Smooth muscle cell (in vitro differentiated cells): ENCODE data around the gene F13B. TPM values are rescaled to one million over a fixed set of nuclear protein-coding genes. Genes with fewer than 3 reads are reported as not detected.

ENCODE experiments used
- DNase-seq: peaks from one replicate; lab custom pipeline; 2025; ENCODE audit not compliant: unreplicated experiment; lab: John Stamatoyannopoulos, UW
- H2AFZ ChIP-seq: fragments of 200-600 bp; sonication (generic); 2 replicates; pipeline ENCODE4 v1.6.0; 2016; ENCODE audit warnings: antibody characterized with exemption, low read depth, mild to moderate bottlenecking
- H3F3A ChIP-seq: fragments of 200-600 bp; sonication (generic); 2 replicates; pipeline ENCODE4 v1.6.0; 2017; ENCODE audit warnings: antibody characterized with exemption, low read depth
- H3K27ac ChIP-seq: fragments of 200-600 bp; sonication (generic); 2 replicates; pipeline ENCODE4 v1.5.1; 2016; ENCODE audit warnings: low read depth, mild to moderate bottlenecking
- H3K27me3 ChIP-seq: fragments of 200-600 bp; sonication (generic); 2 replicates; pipeline ENCODE4 v1.6.1; 2016; ENCODE audit warnings: low read depth, mild to moderate bottlenecking
- H3K36me3 ChIP-seq: fragments of 200-600 bp; sonication (generic); 2 replicates; pipeline ENCODE4 v1.5.1; 2016; ENCODE audit warnings: low read depth
- H3K4me1 ChIP-seq: fragments of 200-600 bp; sonication (generic); 2 replicates; pipeline ENCODE4 v1.5.1; 2016; ENCODE audit warnings: low read depth
- H3K4me2 ChIP-seq: fragments of 200-600 bp; sonication (generic); 2 replicates; pipeline ENCODE4 v1.6.0; 2016; ENCODE audit warnings: mild to moderate bottlenecking
- H3K4me3 ChIP-seq: fragments of 200-600 bp; sonication (generic); 2 replicates; pipeline ENCODE4 v1.5.1; 2016; ENCODE audit warnings: mild to moderate bottlenecking
- H3K79me2 ChIP-seq: fragments of 200-600 bp; sonication (generic); 2 replicates; pipeline ENCODE4 v1.6.0; 2016; ENCODE audit warnings: low read depth, mild to moderate bottlenecking
- H3K9ac ChIP-seq: fragments of 200-600 bp; sonication (generic); 2 replicates; pipeline ENCODE4 v1.6.0; 2016; ENCODE audit warnings: low read depth
- H3K9me3 ChIP-seq: fragments of 200-600 bp; sonication (generic); replicated peaks from 2 replicates; pipeline ENCODE4 v1.5.1; 2016; ENCODE audit warnings: low read depth
- H4K20me1 ChIP-seq: fragments of 200-600 bp; sonication (generic); 2 replicates; pipeline ENCODE4 v1.6.0; 2016; ENCODE audit warnings: low read depth
- WGBS: methylation state at CpG from one replicate; pipeline ENCODE4 v1.1.7; 2016; ENCODE audit warnings: low lambda C conversion rate; 5-methylcytosine and 5-hydroxymethylcytosine counted together
- polyA plus RNA-seq: library from polyadenylated mRNA; unstranded; fragments of >200 nt; fragmentation: Nextera tagmentation; extraction: Ambion mirVana; gene quantifications from 2 replicates; pipeline ENCODE4 v1.2.1, GENCODE V29; 2016
- total RNA-seq: library from RNA; depleted of rRNA; stranded (reverse); fragments of >200 nt; gene quantifications from 2 replicates; pipeline ENCODE4 v1.2.3, GENCODE V29; 2014
- TF ChIP-seq, protein P1 (sequence below): fragments of 200-600 bp; sonication (generic); IDR thresholded peaks from 2 replicates; pipeline ENCODE4 v1.5.1; 2017; ENCODE audit warnings: borderline replicate concordance, mild to moderate bottlenecking, antibody characterized with exemption; ENCODE audit not compliant: insufficient read depth, poor library complexity, severe bottlenecking

Gene F13B
- total and polyA plus RNA-seq, 2 experiments from 2014 or later, result not detected

DNA sequence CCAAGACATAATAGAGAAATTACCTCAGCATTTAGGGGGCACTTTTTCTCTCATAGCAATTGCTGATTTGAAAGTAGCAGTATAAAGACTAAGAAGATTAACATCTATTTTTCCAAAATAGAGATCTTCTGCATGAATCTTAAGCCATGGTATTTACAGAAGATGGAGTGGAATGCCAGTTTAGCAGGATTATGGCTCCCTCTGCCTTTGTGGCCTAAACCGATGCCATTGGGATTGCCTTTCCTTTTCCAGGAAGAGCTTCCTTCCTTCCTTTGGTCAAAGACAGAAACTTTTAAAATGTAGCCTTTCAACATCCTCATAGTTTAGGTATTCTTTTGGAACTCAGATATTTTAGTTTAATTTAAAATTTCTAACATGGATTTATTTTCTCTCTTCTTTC lies 50.3 kb downstream of the F13B start:
- H3K9ac ChIP-seq, result no peak overlapping the region
- no peaks in the 10 kb centered on the region for H4K20me1 ChIP-seq
- no peaks in the 10 kb centered on the region for H3K27me3 ChIP-seq

DNA sequence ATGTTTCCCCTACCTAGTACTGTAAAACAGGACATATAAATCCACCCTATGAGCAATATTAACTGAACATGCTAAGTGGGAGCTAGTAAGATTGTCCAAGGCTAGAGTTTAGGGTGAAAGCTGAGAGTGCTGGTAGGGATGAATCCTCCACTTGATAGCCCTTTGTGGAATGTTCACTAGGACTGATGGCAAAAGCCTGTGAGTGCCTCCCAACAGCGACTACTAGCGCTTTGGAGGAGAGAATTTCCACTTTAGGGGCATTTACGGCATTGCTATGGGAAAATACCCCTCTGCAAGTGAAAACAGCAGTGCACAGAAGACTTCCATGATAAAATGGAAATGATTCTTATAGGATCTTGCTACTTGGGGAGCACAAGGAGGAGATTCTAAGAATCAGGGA lies 53.8 kb downstream of the F13B start:
- H3F3A ChIP-seq, result no peaks in the 10 kb centered on the region
- H3K9ac ChIP-seq, result no peak overlapping the region
- H2AFZ ChIP-seq, result no peak overlapping the region
- no peaks in the 10 kb centered on the region for H4K20me1 ChIP-seq
- H3K9me3 ChIP-seq, result no peaks in the 10 kb centered on the region
- no peaks in the 10 kb centered on the region for H3K79me2 ChIP-seq
- H3K27me3 ChIP-seq, result no peaks in the 10 kb centered on the region
- WGBS, result 74% methylated on average over 3 of the region's 3 CpGs
- no peak overlapping the region for H3K27ac ChIP-seq
- no peaks in the 10 kb centered on the region for H3K36me3 ChIP-seq
- H3K4me3 ChIP-seq, result no peak overlapping the region
- H3K4me1 ChIP-seq, result no peaks in the 10 kb centered on the region
- TF ChIP-seq, protein P1, sequence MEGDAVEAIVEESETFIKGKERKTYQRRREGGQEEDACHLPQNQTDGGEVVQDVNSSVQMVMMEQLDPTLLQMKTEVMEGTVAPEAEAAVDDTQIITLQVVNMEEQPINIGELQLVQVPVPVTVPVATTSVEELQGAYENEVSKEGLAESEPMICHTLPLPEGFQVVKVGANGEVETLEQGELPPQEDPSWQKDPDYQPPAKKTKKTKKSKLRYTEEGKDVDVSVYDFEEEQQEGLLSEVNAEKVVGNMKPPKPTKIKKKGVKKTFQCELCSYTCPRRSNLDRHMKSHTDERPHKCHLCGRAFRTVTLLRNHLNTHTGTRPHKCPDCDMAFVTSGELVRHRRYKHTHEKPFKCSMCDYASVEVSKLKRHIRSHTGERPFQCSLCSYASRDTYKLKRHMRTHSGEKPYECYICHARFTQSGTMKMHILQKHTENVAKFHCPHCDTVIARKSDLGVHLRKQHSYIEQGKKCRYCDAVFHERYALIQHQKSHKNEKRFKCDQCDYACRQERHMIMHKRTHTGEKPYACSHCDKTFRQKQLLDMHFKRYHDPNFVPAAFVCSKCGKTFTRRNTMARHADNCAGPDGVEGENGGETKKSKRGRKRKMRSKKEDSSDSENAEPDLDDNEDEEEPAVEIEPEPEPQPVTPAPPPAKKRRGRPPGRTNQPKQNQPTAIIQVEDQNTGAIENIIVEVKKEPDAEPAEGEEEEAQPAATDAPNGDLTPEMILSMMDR, result no peak
- no peak for DNase-seq
- H3K4me2 ChIP-seq, result no peak overlapping the region

More for the DNA sequence above, 50.3 kb downstream of the F13B start:
- Histone ChIP-seq H3K79me2 (no peaks in the 10 kb centered on the region), H2AFZ (no peak overlapping the region), H3K4me1 (no peaks in the 10 kb centered on the region), H3K27ac (no peak overlapping the region), H3K4me3 (no peak overlapping the region), H3F3A (no peaks in the 10 kb centered on the region), H3K9me3 (no peaks in the 10 kb centered on the region), H3K4me2 (no peak overlapping the region), H3K36me3 (no peaks in the 10 kb centered on the region)
- TF ChIP-seq, protein P1, result no peak
- WGBS, result 90% methylated on average over 1 of the region's 1 CpG
- DNase-seq, result no peak

DNA sequence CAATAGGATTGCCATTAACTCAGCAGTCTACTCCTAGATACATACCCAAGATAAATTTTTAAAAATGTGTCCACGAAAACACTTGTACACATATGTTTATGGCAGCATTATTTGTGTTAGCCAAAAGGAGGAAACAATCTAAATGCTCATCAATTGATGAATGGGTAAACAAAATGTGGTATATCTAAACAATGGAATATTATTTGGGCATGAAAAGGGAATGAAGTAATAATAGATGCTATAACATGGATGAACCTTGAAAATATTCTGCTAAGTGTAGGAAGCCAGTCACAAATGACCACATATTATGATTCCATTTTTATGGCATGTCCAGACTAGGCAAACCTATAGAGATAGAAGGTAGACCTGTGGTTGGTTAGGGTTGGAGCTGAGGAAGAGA lies 55.4 kb downstream of the F13B start:
- Histone ChIP-seq H3K4me2 (no peak overlapping the region), H3K9me3 (no peaks in the 10 kb centered on the region), H3K4me1 (no peaks in the 10 kb centered on the region), H3K27ac (no peak overlapping the region), H3F3A (no peaks in the 10 kb centered on the region), H3K36me3 (no peaks in the 10 kb centered on the region), H3K9ac (no peak overlapping the region), H4K20me1 (no peaks in the 10 kb centered on the region), H2AFZ (no peak overlapping the region), H3K4me3 (no peak overlapping the region), H3K79me2 (no peaks in the 10 kb centered on the region), H3K27me3 (no peaks in the 10 kb centered on the region)
- no peak for DNase-seq
- TF ChIP-seq, protein P1, result no peak
- 83% methylated on average over 1 of the region's 1 CpG for WGBS

DNA sequence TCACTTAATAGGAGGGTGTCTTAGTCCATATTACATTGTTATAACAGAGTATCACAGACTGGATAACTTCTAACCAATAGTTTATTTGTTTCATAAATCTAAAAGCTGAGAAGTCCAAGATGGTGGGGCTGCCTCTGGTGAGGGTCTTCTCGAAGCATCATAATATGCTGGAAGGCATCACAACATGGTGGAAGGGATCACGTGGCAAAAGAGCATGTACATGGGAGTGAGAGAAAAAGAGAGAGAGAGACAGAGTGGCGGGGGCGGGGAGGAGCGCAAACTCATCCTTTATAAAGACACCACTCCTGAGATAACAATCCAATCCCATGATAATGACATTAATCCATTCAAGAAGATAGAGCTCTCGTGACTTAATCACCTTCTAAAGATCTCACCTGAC lies 58.2 kb downstream of the F13B start:
- DNase-seq, result no peak
- Histone ChIP-seq H3K4me1 (no peaks in the 10 kb centered on the region), H3K4me3 (no peak overlapping the region), H3K27me3 (no peaks in the 10 kb centered on the region), H4K20me1 (no peaks in the 10 kb centered on the region), H2AFZ (no peak overlapping the region), H3K4me2 (no peak overlapping the region), H3K9me3 (no peaks in the 10 kb centered on the region), H3K79me2 (no peaks in the 10 kb centered on the region), H3K9ac (no peak overlapping the region), H3F3A (no peaks in the 10 kb centered on the region), H3K36me3 (no peaks in the 10 kb centered on the region), H3K27ac (no peak overlapping the region)
- WGBS, result 94% methylated on average over 6 of the region's 6 CpGs
- TF ChIP-seq, protein P1, result no peak
